ENCODE results near the gene LRRC61.

- TF ChIP-seq, protein P1, sequence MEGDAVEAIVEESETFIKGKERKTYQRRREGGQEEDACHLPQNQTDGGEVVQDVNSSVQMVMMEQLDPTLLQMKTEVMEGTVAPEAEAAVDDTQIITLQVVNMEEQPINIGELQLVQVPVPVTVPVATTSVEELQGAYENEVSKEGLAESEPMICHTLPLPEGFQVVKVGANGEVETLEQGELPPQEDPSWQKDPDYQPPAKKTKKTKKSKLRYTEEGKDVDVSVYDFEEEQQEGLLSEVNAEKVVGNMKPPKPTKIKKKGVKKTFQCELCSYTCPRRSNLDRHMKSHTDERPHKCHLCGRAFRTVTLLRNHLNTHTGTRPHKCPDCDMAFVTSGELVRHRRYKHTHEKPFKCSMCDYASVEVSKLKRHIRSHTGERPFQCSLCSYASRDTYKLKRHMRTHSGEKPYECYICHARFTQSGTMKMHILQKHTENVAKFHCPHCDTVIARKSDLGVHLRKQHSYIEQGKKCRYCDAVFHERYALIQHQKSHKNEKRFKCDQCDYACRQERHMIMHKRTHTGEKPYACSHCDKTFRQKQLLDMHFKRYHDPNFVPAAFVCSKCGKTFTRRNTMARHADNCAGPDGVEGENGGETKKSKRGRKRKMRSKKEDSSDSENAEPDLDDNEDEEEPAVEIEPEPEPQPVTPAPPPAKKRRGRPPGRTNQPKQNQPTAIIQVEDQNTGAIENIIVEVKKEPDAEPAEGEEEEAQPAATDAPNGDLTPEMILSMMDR (IDR thresholded peaks at IDR 0.05) = no peak
- no peak for TF ChIP-seq POLR2A (IDR thresholded peaks at IDR 0.05)
These were observed 9.8 kb upstream of the LRRC61 start for GRCh38 chr7:150313367-150313809.
